SK-N-SH treated with all-trans-retinoic acid at 6 μM for 48 hours (cell line): ENCODE results near the gene ME1.

Source experiments
- ATAC-seq: fragments of 200-7000 bp; cut with Tn5 transposase; 3 replicates; pipeline ENCODE4 v1.9.1; 2020; ENCODE audit warnings: mild to moderate bottlenecking, moderate library complexity
- ARNTL ChIP-seq: fragments of 450-650 bp; formaldehyde crosslinking; IDR thresholded peaks from 2 replicates; pipeline ENCODE4 v1.5.0; 2020; ENCODE audit warnings: low read depth, mild to moderate bottlenecking, moderate library complexity, borderline replicate concordance
- BACH2 ChIP-seq: fragments of 250-450 bp; sonication (Bioruptor Pico); IDR thresholded peaks from 2 replicates; pipeline ENCODE4 v1.9.0; 2021; ENCODE audit warnings: mild to moderate bottlenecking, borderline replicate concordance
- CREB5 ChIP-seq: fragments of 250-450 bp; sonication (Bioruptor Pico); IDR thresholded peaks from 2 replicates; pipeline ENCODE4 v1.5.1; 2020; ENCODE audit warnings: low read depth, mild to moderate bottlenecking, moderate library complexity
- CSDC2 ChIP-seq: fragments of 250-450 bp; sonication (Bioruptor Pico); IDR thresholded peaks from 2 replicates; pipeline ENCODE4 v1.5.0; 2020; ENCODE audit warnings: mild to moderate bottlenecking, moderate library complexity
- CSRNP3 ChIP-seq: fragments of 250-450 bp; sonication (Bioruptor Pico); IDR thresholded peaks from 2 replicates; pipeline ENCODE4 v1.5.1; 2021; ENCODE audit warnings: mild to moderate bottlenecking, moderate library complexity
- GLIS3 ChIP-seq: fragments of 250-450 bp; sonication (Bioruptor Pico); IDR thresholded peaks from 2 replicates; pipeline ENCODE4 v1.5.0; 2020; ENCODE audit warnings: mild to moderate bottlenecking, moderate library complexity
- ISL1 ChIP-seq: fragments of 250-450 bp; sonication (Bioruptor Pico); IDR thresholded peaks from 2 replicates; pipeline ENCODE4 v2.1.2; 2022; ENCODE audit warnings: mild to moderate bottlenecking, moderate library complexity
- OSR1 ChIP-seq: fragments of 250-450 bp; sonication (Bioruptor Pico); IDR thresholded peaks from 2 replicates; pipeline ENCODE4 v1.8.0; 2022; ENCODE audit warnings: moderate library complexity, mild to moderate bottlenecking, inconsistent platforms
- PATZ1 ChIP-seq: fragments of 250-450 bp; sonication (Bioruptor Pico); IDR thresholded peaks from 2 replicates; pipeline ENCODE4 v1.8.0; 2020; ENCODE audit warnings: mild to moderate bottlenecking, moderate library complexity, borderline replicate concordance
- POU6F1 ChIP-seq: fragments of 250-450 bp; sonication (Bioruptor Pico); IDR thresholded peaks from 2 replicates; pipeline ENCODE4 v1.8.0; 2021; ENCODE audit warnings: low read depth, mild to moderate bottlenecking, moderate library complexity, borderline replicate concordance
- PPARA ChIP-seq: fragments of 250-450 bp; sonication (Bioruptor Pico); IDR thresholded peaks from 2 replicates; pipeline ENCODE4 v1.5.0; 2020; ENCODE audit warnings: mild to moderate bottlenecking, borderline replicate concordance
- RARB ChIP-seq: fragments of 250-450 bp; sonication (Bioruptor Pico); IDR thresholded peaks from 2 replicates; pipeline ENCODE4 v1.8.0; 2021; ENCODE audit warnings: mild to moderate bottlenecking, moderate library complexity
- SNAI2 ChIP-seq: fragments of 250-450 bp; sonication (Bioruptor Pico); IDR thresholded peaks from 2 replicates; pipeline ENCODE4 v1.5.0; 2020; ENCODE audit warnings: mild to moderate bottlenecking, moderate library complexity
- TCF4 ChIP-seq: fragments of 250-450 bp; sonication (Bioruptor Pico); IDR thresholded peaks from 2 replicates; pipeline ENCODE4 v1.8.0; 2021; ENCODE audit warnings: mild to moderate bottlenecking, moderate library complexity, borderline replicate concordance
- TOX ChIP-seq: fragments of 250-450 bp; sonication (Bioruptor Pico); IDR thresholded peaks from 2 replicates; pipeline ENCODE4 v1.8.0; 2021; ENCODE audit warnings: mild to moderate bottlenecking, moderate library complexity, borderline replicate concordance
- TSHZ2 ChIP-seq: fragments of 250-450 bp; sonication (Bioruptor Pico); IDR thresholded peaks from 2 replicates; pipeline ENCODE4 v1.5.0; 2020; ENCODE audit warnings: mild to moderate bottlenecking, moderate library complexity
- ZC3H10 ChIP-seq: fragments of 250-450 bp; sonication (Bioruptor Pico); IDR thresholded peaks from 2 replicates; pipeline ENCODE4 v1.5.1; 2021; ENCODE audit warnings: mild to moderate bottlenecking, moderate library complexity
- ZFP3 ChIP-seq: fragments of 250-450 bp; sonication (Bioruptor Pico); IDR thresholded peaks from 2 replicates; pipeline ENCODE4 v1.5.0; 2020; ENCODE audit warnings: mild to moderate bottlenecking, moderate library complexity
- ZFP30 ChIP-seq: fragments of 450-650 bp; formaldehyde crosslinking; IDR thresholded peaks from 2 replicates; pipeline ENCODE4 v1.5.0; 2022; ENCODE audit warnings: mild to moderate bottlenecking, moderate library complexity
- ZNF565 ChIP-seq: fragments of 450-650 bp; formaldehyde crosslinking; conservative IDR thresholded peaks from 2 replicates; pipeline ENCODE4 v1.5.0; 2020; ENCODE audit warnings: low read depth, mild to moderate bottlenecking, moderate library complexity
- ZNF8 ChIP-seq: fragments of 450-650 bp; formaldehyde crosslinking; IDR thresholded peaks from 2 replicates; pipeline ENCODE4 v1.5.0; 2020; ENCODE audit warnings: mild to moderate bottlenecking, moderate library complexity

ME1 gene

GRCh38 chr6:83439201-83439600 is 8.3 kb upstream of the ME1 start:
- TF ChIP-seq ZFP30 (CRISPR knock-in tag) (no peak), CREB5 (CRISPR knock-in tag) (no peak)
- no peak for ATAC-seq

- ATAC-seq = no peak
- TF ChIP-seq RARB (no peak), TOX (no peak), GLIS3 (no peak), PPARA (CRISPR knock-in tag) (no peak), ZFP3 (CRISPR knock-in tag) (no peak), PATZ1 (CRISPR knock-in tag) (no peak), ISL1 (CRISPR knock-in tag) (no peak), TSHZ2 (CRISPR knock-in tag) (no peak), CREB5 (CRISPR knock-in tag) (no peak), TCF4 (CRISPR knock-in tag) (no peak), SNAI2 (CRISPR knock-in tag) (no peak), ZC3H10 (CRISPR knock-in tag) (no peak)
Observed at GRCh38 chr6:83436674-83437073, 5.8 kb upstream of the ME1 start.

- no peak for TF ChIP-seq TSHZ2 (CRISPR knock-in tag)
- TF ChIP-seq ZNF565 = no peak
- no peak for TF ChIP-seq PPARA (CRISPR knock-in tag)
- no peak for TF ChIP-seq CSRNP3
- no peak for TF ChIP-seq ZNF8 (CRISPR knock-in tag)
- no peak for TF ChIP-seq CREB5 (CRISPR knock-in tag)
- TF ChIP-seq PATZ1 (CRISPR knock-in tag) = no peak
- no peak for TF ChIP-seq ZFP30 (CRISPR knock-in tag)
- no peak for TF ChIP-seq OSR1 (CRISPR knock-in tag)
- no peak for TF ChIP-seq ZC3H10 (CRISPR knock-in tag)
- TF ChIP-seq RARB = no peak
- TF ChIP-seq ARNTL = no peak
- no peak for TF ChIP-seq ZFP3 (CRISPR knock-in tag)
- no peak for TF ChIP-seq SNAI2 (CRISPR knock-in tag)
- TF ChIP-seq BACH2 (CRISPR knock-in tag) = no peak
- no peak for TF ChIP-seq CSDC2 (CRISPR knock-in tag)
- TF ChIP-seq POU6F1 = no peak
- ATAC-seq = no peak
Observed at GRCh38 chr6:83433177-83433576, 2.3 kb upstream of the ME1 start.
